K562 (cell line): Measurements from ENCODE around the gene HARS2.
"Not testable (repeated sequence)": the region's sequence is repeated elsewhere in the genome, so short reads cannot be mapped to it uniquely, and the experiment has no call there.

Source experiments
- ARID4B ChIP-seq: sonication (generic); formaldehyde crosslinking; IDR thresholded peaks from 2 replicates; pipeline ENCODE4 v1.8.0; 2022; ENCODE audit warnings: mild to moderate bottlenecking, missing genetic modification reagents
- CHCHD3 ChIP-seq: fragments of 250-450 bp; sonication (Bioruptor Pico); IDR thresholded peaks from 2 replicates; pipeline ENCODE4 v2.1.2; 2022; ENCODE audit warnings: mild to moderate bottlenecking
- COPS2 ChIP-seq: fragments of 450-650 bp; conservative IDR thresholded peaks from 2 replicates; pipeline ENCODE4 v1.6.1; 2016; ENCODE audit warnings: mild to moderate bottlenecking, moderate library complexity
- CREB3 ChIP-seq: fragments of 450-650 bp; conservative IDR thresholded peaks from 2 replicates; pipeline ENCODE4 v1.6.1; 2016; ENCODE audit warnings: missing genetic modification characterization, low read depth, mild to moderate bottlenecking, missing compliant biosample characterization, moderate library complexity
- CTCF ChIP-seq, 3 experiments: IDR thresholded peaks in 2 of 3; conservative IDR thresholded peaks in 1 of 3; 2 replicates each; pipeline ENCODE4 v1.5.1; 2011 to 2012; ENCODE audit warnings: low read length in 3 of 3, mild to moderate bottlenecking in 3 of 3, control low read depth in 2 of 3, improper control_type of control experiment in 1 of 3, inconsistent platforms in 1 of 3, low read depth in 1 of 3, mixed read lengths in 1 of 3, moderate library complexity in 1 of 3; ENCODE audit not compliant: insufficient read depth in 2 of 3
- E2F6 ChIP-seq, 2 experiments: IDR thresholded peaks; 2 replicates each; pipeline ENCODE4 v1.6.1; 2011; ENCODE audit warnings: borderline replicate concordance in 1 of 2, control low read depth in 1 of 2, low read depth in 1 of 2, low read length in 1 of 2, mild to moderate bottlenecking in 1 of 2, mixed read lengths in 1 of 2, moderate library complexity in 1 of 2; ENCODE audit not compliant: insufficient read depth in 1 of 2, insufficient read length in 1 of 2, poor library complexity in 1 of 2, severe bottlenecking in 1 of 2; ENCODE audit errors: extremely low read depth in 1 of 2
- GTF2F1 ChIP-seq: IDR thresholded peaks from 2 replicates; pipeline ENCODE4 v1.6.1; 2011; ENCODE audit warnings: low read depth, low read length, improper control_type of control experiment
- HMGXB4 ChIP-seq: sonication (generic); formaldehyde crosslinking; IDR thresholded peaks from 2 replicates; pipeline ENCODE4 v1.8.1; 2023; ENCODE audit warnings: mild to moderate bottlenecking, missing genetic modification reagents
- MCM3 ChIP-seq: fragments of 450-650 bp; IDR thresholded peaks from 2 replicates; pipeline ENCODE4 v1.6.1; 2016
- PBX2 ChIP-seq, 2 experiments: IDR thresholded peaks in 1 of 2; conservative IDR thresholded peaks in 1 of 2; 2 replicates each; pipeline ENCODE4 v1.6.1; 2016; ENCODE audit warnings: low read depth in 2 of 2, mild to moderate bottlenecking in 1 of 2, missing compliant biosample characterization in 1 of 2, missing genetic modification characterization in 1 of 2, moderate library complexity in 1 of 2
- PCBP2 ChIP-seq: fragments of 200-400 bp; formaldehyde crosslinking; IDR thresholded peaks from 2 replicates; pipeline ENCODE4 v1.6.1; 2018; ENCODE audit warnings: low read length, low read depth, mild to moderate bottlenecking, moderate library complexity; ENCODE audit not compliant: poor library complexity, severe bottlenecking
- POLR2AphosphoS5 ChIP-seq: IDR thresholded peaks from 2 replicates; pipeline ENCODE4 v1.6.1; 2011; ENCODE audit warnings: mild to moderate bottlenecking, low read depth, low read length, moderate library complexity; ENCODE audit not compliant: control insufficient read depth, insufficient read depth
- ZNF239 ChIP-seq: fragments of 250-450 bp; sonication (Bioruptor Pico); IDR thresholded peaks from 2 replicates; pipeline ENCODE4 v1.4.0; 2020; ENCODE audit warnings: mild to moderate bottlenecking
- ZSCAN29 ChIP-seq: fragments of 450-650 bp; IDR thresholded peaks from 2 replicates; pipeline ENCODE4 v1.6.1; 2017

- not testable (repeated sequence) for TF ChIP-seq ZNF239 (CRISPR knock-in tag); E2F6 (IDR thresholded peaks at IDR 0.05; ENCODE audit: borderline replicate concordance in 1 of 2, extremely low read depth in 1 of 2, insufficient read depth in 1 of 2, insufficient read length in 1 of 2, low read depth in 1 of 2, low read length in 1 of 2, poor library complexity in 1 of 2, severe bottlenecking in 1 of 2); GTF2F1; CTCF (IDR thresholded peaks at IDR 0.05 in 2 of 3, conservative IDR thresholded peaks at IDR 0.05 in 1 of 3; ENCODE audit: insufficient read depth in 2 of 3, low read depth in 1 of 3, low read length in 3 of 3); CHCHD3 (CRISPR knock-in tag); HMGXB4 (CRISPR knock-in tag); CREB3 (tag); ZSCAN29; COPS2; PCBP2; MCM3; POLR2AphosphoS5; ARID4B (CRISPR knock-in tag); PBX2 (CRISPR knock-in tag; IDR thresholded peaks at IDR 0.05; ENCODE audit: low read depth); PBX2 (tag; conservative IDR thresholded peaks at IDR 0.05; ENCODE audit: low read depth)
Measured at GRCh38 chr5:140716238-140716637, 25.0 kb downstream of the HARS2 start.
